B cell (primary cell): ENCODE results near the gene CDH13. TPM values are rescaled to one million over a fixed set of nuclear protein-coding genes. Genes with fewer than 3 reads are reported as not detected.

Experiments
- ATAC-seq: fragments of 200-7000 bp; cut with Tn5 transposase; one replicate; pipeline ENCODE4 v1.10.0; 2021; ENCODE audit warnings: low read depth, mild to moderate bottlenecking, moderate number of reproducible peaks, moderate library complexity
- CTCF ChIA-PET: fragments of 350-600 bp; sonication (Branson Sonifier 250); formaldehyde crosslinking; loops from one replicate; lab custom pipeline; 2021; ENCODE audit warnings: antibody characterized with exemption, inconsistent platforms; lab: Charles Lee
- POLR2A ChIA-PET: fragments of 350-600 bp; sonication (Branson Sonifier 250); formaldehyde crosslinking; loops from one replicate; lab custom pipeline; 2021; ENCODE audit warnings: antibody characterized with exemption; lab: Charles Lee
- DNase-seq: peaks from one replicate; pipeline ENCODE4 v3.0.0; 2013
- H2AFZ ChIP-seq: 2 replicates; pipeline ENCODE4 v1.6.1; 2012; ENCODE audit warnings: mild to moderate bottlenecking, low read depth, low read length; ENCODE audit not compliant: insufficient read depth, poor library complexity, severe bottlenecking
- H3K27ac ChIP-seq, 2 donors: 1 replicate in 1 of 2; 2 replicates in 1 of 2; pipeline ENCODE4 v1.5.1; 2012 to 2013; ENCODE audit warnings: low read length in 2 of 2, mild to moderate bottlenecking in 2 of 2, moderate library complexity in 1 of 2
- H3K27me3 ChIP-seq, 4 experiments: fragments of 200-600 bp in 1 of 4; sonication (generic) in 1 of 4; replicated peaks in 1 of 4; 1 replicate in 2 of 4; 2 replicates in 2 of 4; pipeline versions ENCODE4 v1.6.1 to v1.7.0; 2013 to 2016; ENCODE audit warnings: low read length in 3 of 4, mild to moderate bottlenecking in 2 of 4, mixed read lengths in 1 of 4, moderate library complexity in 1 of 4; ENCODE audit not compliant: insufficient read depth in 4 of 4, control insufficient read depth in 3 of 4; ENCODE audit errors: control extremely low read depth in 1 of 4
- H3K36me3 ChIP-seq, 2 experiments: replicated peaks in 1 of 2; 1 replicate in 1 of 2; 2 replicates in 1 of 2; pipeline versions ENCODE4 v1.6.1 to v1.7.1; 2013; ENCODE audit warnings: low read length in 1 of 2; ENCODE audit not compliant: insufficient read depth in 2 of 2, control insufficient read depth in 1 of 2; ENCODE audit errors: control extremely low read depth in 1 of 2, extremely low read depth in 1 of 2
- H3K4me1 ChIP-seq, 2 donors: fragments of 200-600 bp in 1 of 2; sonication (generic) in 1 of 2; 1 replicate in 1 of 2; 2 replicates in 1 of 2; pipeline versions ENCODE4 v1.5.1 to v1.6.1; 2013 to 2017; ENCODE audit warnings: low read length in 2 of 2; ENCODE audit not compliant: control insufficient read depth in 2 of 2, insufficient read depth in 2 of 2
- H3K4me2 ChIP-seq: replicated peaks from 2 replicates; pipeline ENCODE3; 2012; ENCODE audit warnings: mild to moderate bottlenecking, low read depth, low read length; ENCODE audit not compliant: poor library complexity, severe bottlenecking
- H3K4me3 ChIP-seq, 5 experiments: fragments of 200-600 bp in 1 of 5; sonication (generic) in 1 of 5; 1 replicate in 3 of 5; 2 replicates in 2 of 5; pipeline versions ENCODE4 v1.5.1 to v1.7.0; 2011 to 2016; ENCODE audit warnings: low read length in 4 of 5, mild to moderate bottlenecking in 4 of 5, low read depth in 2 of 5, control low read depth in 1 of 5, moderate library complexity in 1 of 5; ENCODE audit not compliant: insufficient read depth in 1 of 5; ENCODE audit errors: control extremely low read depth in 1 of 5, extremely low read depth in 1 of 5
- H3K79me2 ChIP-seq: fragments of 200-600 bp; sonication (generic); one replicate; pipeline ENCODE4 v1.6.0; 2016; ENCODE audit warnings: low read length; ENCODE audit not compliant: control insufficient read depth, insufficient read depth
- H3K9ac ChIP-seq: fragments of 200-600 bp; sonication (generic); 2 replicates; pipeline ENCODE4 v1.6.1; 2017; ENCODE audit warnings: mild to moderate bottlenecking, low read length, moderate library complexity
- H3K9me3 ChIP-seq, 3 donors: one replicate each; pipeline versions ENCODE4 v1.6.1 to v1.7.1; 2013; ENCODE audit warnings: low read length in 2 of 3; ENCODE audit not compliant: control insufficient read depth in 2 of 3, insufficient read depth in 1 of 3; ENCODE audit errors: control extremely low read depth in 1 of 3
- H4K20me1 ChIP-seq: 2 replicates; pipeline ENCODE4 v1.6.0; 2012; ENCODE audit warnings: mild to moderate bottlenecking, low read length; ENCODE audit not compliant: insufficient read depth, control insufficient read depth, poor library complexity, severe bottlenecking
- H3K27ac Mint-ChIP-seq: one replicate; pipeline ENCODE4 v1.8.0; 2021; ENCODE audit warnings: mixed read lengths
- H3K27me3 Mint-ChIP-seq: one replicate; pipeline ENCODE4 v1.8.0; 2021; ENCODE audit warnings: mixed read lengths
- H3K4me1 Mint-ChIP-seq: one replicate; pipeline ENCODE4 v1.8.0; 2021; ENCODE audit warnings: mixed read lengths
- H3K4me3 Mint-ChIP-seq: one replicate; pipeline ENCODE4 v1.8.0; 2021; ENCODE audit warnings: mixed read lengths
- H3K9me3 Mint-ChIP-seq: one replicate; pipeline ENCODE4 v1.8.0; 2022; ENCODE audit warnings: mixed read lengths; ENCODE audit not compliant: insufficient read depth
- EZH2 ChIP-seq: IDR thresholded peaks from 2 replicates; pipeline ENCODE4 v1.6.1; 2012; ENCODE audit warnings: borderline replicate concordance, low read depth, mild to moderate bottlenecking, moderate library complexity, low read length; ENCODE audit not compliant: insufficient read depth, poor library complexity, severe bottlenecking
- WGBS: methylation state at CpG from one replicate; pipeline ENCODE4 v1.1.5; 2013; ENCODE audit warnings: missing lambda C conversion rate; ENCODE audit not compliant: insufficient coverage; 5-methylcytosine and 5-hydroxymethylcytosine counted together
- intact Hi-C: fragments of 100-400 bp; cut with micrococcal nuclease; formaldehyde crosslinking; loops from one replicate; pipeline ENCODE4 v1.10.0; 2022
- polyA plus RNA-seq: library from polyadenylated mRNA; depleted of rRNA; stranded (reverse); fragments of >200 nt; gene quantifications from 2 replicates; pipeline ENCODE4 v1.2.3, GENCODE V29; 2012
- total RNA-seq, 2 donors: library from RNA; stranded (reverse); fragments of 120-200 nt in 1 of 2; gene quantifications; 1 replicate in 1 of 2; 2 replicates in 1 of 2; pipeline versions ENCODE4 v1.2.3 to v1.2.4, GENCODE V29; 2013 to 2022
- TF ChIP-seq, protein P1 (sequence below): fragments of 200-600 bp; IDR thresholded peaks from one replicate; pipeline ENCODE4 v1.8.0; 2022; ENCODE audit warnings: antibody characterized with exemption, mild to moderate bottlenecking

CDH13 gene
- total and polyA plus RNA-seq, 2 donors (not counting 1 experiment from before 2014, with no cell fraction given), result not detected

- H3K27me3 Mint-ChIP-seq, result peaks cover 3% of the 10 kb centered on the region
- no peak overlapping the region for H3K4me3 Mint-ChIP-seq
- Histone ChIP-seq H3K79me2 (no peaks in the 10 kb centered on the region), H3K36me3 (no peaks in the 10 kb centered on the region), H2AFZ (no peak overlapping the region), H3K9ac (no peak overlapping the region), H4K20me1 (no peaks in the 10 kb centered on the region), H3K27ac (no peak overlapping the region), H3K4me1 (no peaks in the 10 kb centered on the region), H3K4me2 (no peak overlapping the region), H3K4me3 (no peak overlapping the region), H3K9me3 (no peaks in the 10 kb centered on the region), H3K27me3 (no peaks in the 10 kb centered on the region)
- POLR2A ChIA-PET, result no interaction called here
- H3K27ac Mint-ChIP-seq, result no peak overlapping the region
- no peaks in the 10 kb centered on the region for H3K9me3 Mint-ChIP-seq
- CTCF ChIA-PET, result no interaction called here
- ATAC-seq (no peak), DNase-seq (no peak)
- intact Hi-C loops, result no loop called here
- WGBS, result 93% methylated on average over 3 of the region's 6 CpGs
- TF ChIP-seq EZH2, result no peak
- TF ChIP-seq, protein P1, sequence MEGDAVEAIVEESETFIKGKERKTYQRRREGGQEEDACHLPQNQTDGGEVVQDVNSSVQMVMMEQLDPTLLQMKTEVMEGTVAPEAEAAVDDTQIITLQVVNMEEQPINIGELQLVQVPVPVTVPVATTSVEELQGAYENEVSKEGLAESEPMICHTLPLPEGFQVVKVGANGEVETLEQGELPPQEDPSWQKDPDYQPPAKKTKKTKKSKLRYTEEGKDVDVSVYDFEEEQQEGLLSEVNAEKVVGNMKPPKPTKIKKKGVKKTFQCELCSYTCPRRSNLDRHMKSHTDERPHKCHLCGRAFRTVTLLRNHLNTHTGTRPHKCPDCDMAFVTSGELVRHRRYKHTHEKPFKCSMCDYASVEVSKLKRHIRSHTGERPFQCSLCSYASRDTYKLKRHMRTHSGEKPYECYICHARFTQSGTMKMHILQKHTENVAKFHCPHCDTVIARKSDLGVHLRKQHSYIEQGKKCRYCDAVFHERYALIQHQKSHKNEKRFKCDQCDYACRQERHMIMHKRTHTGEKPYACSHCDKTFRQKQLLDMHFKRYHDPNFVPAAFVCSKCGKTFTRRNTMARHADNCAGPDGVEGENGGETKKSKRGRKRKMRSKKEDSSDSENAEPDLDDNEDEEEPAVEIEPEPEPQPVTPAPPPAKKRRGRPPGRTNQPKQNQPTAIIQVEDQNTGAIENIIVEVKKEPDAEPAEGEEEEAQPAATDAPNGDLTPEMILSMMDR, result no peak
- H3K4me1 Mint-ChIP-seq, result no peaks in the 10 kb centered on the region
Observed at GRCh38 chr16:83455716-83456115, 828.9 kb downstream of the CDH13 start.

- Histone ChIP-seq H3K9ac (no peak overlapping the region), H3K36me3 (no peaks in the 10 kb centered on the region), H3K4me1 (no peaks in the 10 kb centered on the region), H2AFZ (no peak overlapping the region), H3K9me3 (no peaks in the 10 kb centered on the region), H3K4me2 (no peak overlapping the region), H3K27me3 (no peaks in the 10 kb centered on the region), H3K4me3 (no peak overlapping the region), H4K20me1 (no peaks in the 10 kb centered on the region), H3K79me2 (no peaks in the 10 kb centered on the region), H3K27ac (no peak overlapping the region)
- DNase-seq (no peak), ATAC-seq (no peak)
- 82% methylated on average over 5 of the region's 8 CpGs for WGBS
- H3K4me3 Mint-ChIP-seq, result no peak overlapping the region
- H3K27me3 Mint-ChIP-seq, result peaks cover 3% of the 10 kb centered on the region
- no peak overlapping the region for H3K27ac Mint-ChIP-seq
- no peaks in the 10 kb centered on the region for H3K4me1 Mint-ChIP-seq
- TF ChIP-seq, protein P1, result no peak
- TF ChIP-seq EZH2, result no peak
- ChIA-PET CTCF (interaction anchor here (1.3 kb wide), 1 partner anchor 9 kb away, joined by 4 read pairs; no protein-coding TSS in a partner anchor), POLR2A (no interaction called here)
- no peaks in the 10 kb centered on the region for H3K9me3 Mint-ChIP-seq
- intact Hi-C loops, result no loop called here
Observed at GRCh38 chr16:83456934-83457333, 830.2 kb downstream of the CDH13 start.
